ENCODE measurements around the gene SND1. TPM values are rescaled to one million over a fixed set of nuclear protein-coding genes. Genes with fewer than 3 reads are reported as not detected.

The SND1 gene
- total and polyA plus RNA-seq, 4 donors, result 59.4 to 214 (median 84.1) TPM

DNA sequence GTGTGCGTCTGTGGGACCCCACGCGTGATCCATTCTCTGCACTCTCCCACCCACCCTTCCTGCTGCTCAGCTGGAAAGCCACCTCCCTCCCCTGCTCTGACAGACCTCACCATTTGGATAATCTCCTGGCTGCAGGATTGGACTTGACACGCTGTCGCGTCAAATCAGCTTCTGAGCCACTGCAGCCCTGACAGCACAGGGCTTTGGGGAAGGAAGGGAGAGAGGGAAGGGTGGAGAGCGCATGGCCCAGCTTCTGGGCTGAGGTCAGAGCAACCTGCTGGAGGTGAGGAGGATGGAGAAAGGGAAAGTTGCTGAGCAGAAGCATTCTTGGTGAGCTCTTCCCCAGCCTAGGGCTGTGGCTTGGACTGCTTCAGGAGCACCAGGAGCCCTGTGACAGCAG is 428.2 kb downstream of the SND1 start:
- Histone ChIP-seq H3K9ac (ENCODE audit: low read depth in 1 of 2, low read length in 2 of 2) (no peak overlapping the region), H3K27me3 (ENCODE audit: control insufficient read depth in 4 of 4, insufficient read depth in 4 of 4, low read length in 3 of 4) (no peaks in the 10 kb centered on the region), H3K9me3 (ENCODE audit: control insufficient read depth in 4 of 4, low read length in 3 of 4) (no peaks in the 10 kb centered on the region), H3K4me3 (ENCODE audit: low read depth in 1 of 3, low read length in 3 of 3) (no peak overlapping the region), H3K36me3 (ENCODE audit: control insufficient read depth in 4 of 4, insufficient read depth in 3 of 4, low read depth in 1 of 4, low read length in 3 of 4) (peaks cover 9 to 50% (median 14%) of the 10 kb centered on the region in 4 donors), H3K4me1 (ENCODE audit: control insufficient read depth in 4 of 4, insufficient read depth in 4 of 4, low read length in 3 of 4) (peaks cover 0 to 15% (median 8%) of the 10 kb centered on the region in 4 donors), H3K27ac (ENCODE audit: low read depth in 1 of 2, low read length in 2 of 2) (no peak overlapping the region)
- DNase-seq (ENCODE audit: low spot score), result no peak
- 98% methylated on average over 7 of the region's 7 CpGs for WGBS
- TF ChIP-seq NR2F2 (IDR thresholded peaks at IDR 0.05) (no peak), EGR1 (IDR thresholded peaks at IDR 0.05; ENCODE audit: low read depth in 2 of 2) (no peak), HNF4G (IDR thresholded peaks at IDR 0.05) (no peak), FOXA2 (IDR thresholded peaks at IDR 0.05) (no peak), RXRA (IDR thresholded peaks at IDR 0.05) (no peak), GABPA (IDR thresholded peaks at IDR 0.05 in 1 of 2, conservative IDR thresholded peaks at IDR 0.05 in 1 of 2) (no peak), TAF1 (conservative IDR thresholded peaks at IDR 0.05) (no peak), SP1 (IDR thresholded peaks at IDR 0.05) (no peak), FOXA1 (IDR thresholded peaks at IDR 0.05) (no peak), RAD21 (IDR thresholded peaks at IDR 0.05) (no peak), JUND (IDR thresholded peaks at IDR 0.05) (no peak), YY1 (IDR thresholded peaks at IDR 0.05) (no peak), HNF4A (conservative IDR thresholded peaks at IDR 0.05) (no peak)
- TF ChIP-seq, protein P1, sequence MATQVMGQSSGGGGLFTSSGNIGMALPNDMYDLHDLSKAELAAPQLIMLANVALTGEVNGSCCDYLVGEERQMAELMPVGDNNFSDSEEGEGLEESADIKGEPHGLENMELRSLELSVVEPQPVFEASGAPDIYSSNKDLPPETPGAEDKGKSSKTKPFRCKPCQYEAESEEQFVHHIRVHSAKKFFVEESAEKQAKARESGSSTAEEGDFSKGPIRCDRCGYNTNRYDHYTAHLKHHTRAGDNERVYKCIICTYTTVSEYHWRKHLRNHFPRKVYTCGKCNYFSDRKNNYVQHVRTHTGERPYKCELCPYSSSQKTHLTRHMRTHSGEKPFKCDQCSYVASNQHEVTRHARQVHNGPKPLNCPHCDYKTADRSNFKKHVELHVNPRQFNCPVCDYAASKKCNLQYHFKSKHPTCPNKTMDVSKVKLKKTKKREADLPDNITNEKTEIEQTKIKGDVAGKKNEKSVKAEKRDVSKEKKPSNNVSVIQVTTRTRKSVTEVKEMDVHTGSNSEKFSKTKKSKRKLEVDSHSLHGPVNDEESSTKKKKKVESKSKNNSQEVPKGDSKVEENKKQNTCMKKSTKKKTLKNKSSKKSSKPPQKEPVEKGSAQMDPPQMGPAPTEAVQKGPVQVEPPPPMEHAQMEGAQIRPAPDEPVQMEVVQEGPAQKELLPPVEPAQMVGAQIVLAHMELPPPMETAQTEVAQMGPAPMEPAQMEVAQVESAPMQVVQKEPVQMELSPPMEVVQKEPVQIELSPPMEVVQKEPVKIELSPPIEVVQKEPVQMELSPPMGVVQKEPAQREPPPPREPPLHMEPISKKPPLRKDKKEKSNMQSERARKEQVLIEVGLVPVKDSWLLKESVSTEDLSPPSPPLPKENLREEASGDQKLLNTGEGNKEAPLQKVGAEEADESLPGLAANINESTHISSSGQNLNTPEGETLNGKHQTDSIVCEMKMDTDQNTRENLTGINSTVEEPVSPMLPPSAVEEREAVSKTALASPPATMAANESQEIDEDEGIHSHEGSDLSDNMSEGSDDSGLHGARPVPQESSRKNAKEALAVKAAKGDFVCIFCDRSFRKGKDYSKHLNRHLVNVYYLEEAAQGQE (IDR thresholded peaks at IDR 0.05), result no peak
- TF ChIP-seq, protein P2, sequence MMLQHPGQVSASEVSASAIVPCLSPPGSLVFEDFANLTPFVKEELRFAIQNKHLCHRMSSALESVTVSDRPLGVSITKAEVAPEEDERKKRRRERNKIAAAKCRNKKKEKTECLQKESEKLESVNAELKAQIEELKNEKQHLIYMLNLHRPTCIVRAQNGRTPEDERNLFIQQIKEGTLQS (IDR thresholded peaks at IDR 0.05), result no peak
- TF ChIP-seq, protein P3, sequence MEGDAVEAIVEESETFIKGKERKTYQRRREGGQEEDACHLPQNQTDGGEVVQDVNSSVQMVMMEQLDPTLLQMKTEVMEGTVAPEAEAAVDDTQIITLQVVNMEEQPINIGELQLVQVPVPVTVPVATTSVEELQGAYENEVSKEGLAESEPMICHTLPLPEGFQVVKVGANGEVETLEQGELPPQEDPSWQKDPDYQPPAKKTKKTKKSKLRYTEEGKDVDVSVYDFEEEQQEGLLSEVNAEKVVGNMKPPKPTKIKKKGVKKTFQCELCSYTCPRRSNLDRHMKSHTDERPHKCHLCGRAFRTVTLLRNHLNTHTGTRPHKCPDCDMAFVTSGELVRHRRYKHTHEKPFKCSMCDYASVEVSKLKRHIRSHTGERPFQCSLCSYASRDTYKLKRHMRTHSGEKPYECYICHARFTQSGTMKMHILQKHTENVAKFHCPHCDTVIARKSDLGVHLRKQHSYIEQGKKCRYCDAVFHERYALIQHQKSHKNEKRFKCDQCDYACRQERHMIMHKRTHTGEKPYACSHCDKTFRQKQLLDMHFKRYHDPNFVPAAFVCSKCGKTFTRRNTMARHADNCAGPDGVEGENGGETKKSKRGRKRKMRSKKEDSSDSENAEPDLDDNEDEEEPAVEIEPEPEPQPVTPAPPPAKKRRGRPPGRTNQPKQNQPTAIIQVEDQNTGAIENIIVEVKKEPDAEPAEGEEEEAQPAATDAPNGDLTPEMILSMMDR (IDR thresholded peaks at IDR 0.05; ENCODE audit: low read depth, low read length, missing input control), result no peak
- TF ChIP-seq, protein P4, sequence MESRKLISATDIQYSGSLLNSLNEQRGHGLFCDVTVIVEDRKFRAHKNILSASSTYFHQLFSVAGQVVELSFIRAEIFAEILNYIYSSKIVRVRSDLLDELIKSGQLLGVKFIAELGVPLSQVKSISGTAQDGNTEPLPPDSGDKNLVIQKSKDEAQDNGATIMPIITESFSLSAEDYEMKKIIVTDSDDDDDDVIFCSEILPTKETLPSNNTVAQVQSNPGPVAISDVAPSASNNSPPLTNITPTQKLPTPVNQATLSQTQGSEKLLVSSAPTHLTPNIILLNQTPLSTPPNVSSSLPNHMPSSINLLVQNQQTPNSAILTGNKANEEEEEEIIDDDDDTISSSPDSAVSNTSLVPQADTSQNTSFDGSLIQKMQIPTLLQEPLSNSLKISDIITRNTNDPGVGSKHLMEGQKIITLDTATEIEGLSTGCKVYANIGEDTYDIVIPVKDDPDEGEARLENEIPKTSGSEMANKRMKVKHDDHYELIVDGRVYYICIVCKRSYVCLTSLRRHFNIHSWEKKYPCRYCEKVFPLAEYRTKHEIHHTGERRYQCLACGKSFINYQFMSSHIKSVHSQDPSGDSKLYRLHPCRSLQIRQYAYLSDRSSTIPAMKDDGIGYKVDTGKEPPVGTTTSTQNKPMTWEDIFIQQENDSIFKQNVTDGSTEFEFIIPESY (IDR thresholded peaks at IDR 0.05), result no peak
- TF ChIP-seq, protein P5, sequence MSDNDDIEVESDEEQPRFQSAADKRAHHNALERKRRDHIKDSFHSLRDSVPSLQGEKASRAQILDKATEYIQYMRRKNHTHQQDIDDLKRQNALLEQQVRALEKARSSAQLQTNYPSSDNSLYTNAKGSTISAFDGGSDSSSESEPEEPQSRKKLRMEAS (IDR thresholded peaks at IDR 0.05), result no peak

Measured in liver (tissue), 9 donors.